Cerebellar cortex (tissue), 1 donor: ENCODE data around the gene KLHDC4.
A peak's percentile ranks its signal among the peaks of the same experiment; 100 is the strongest.
"Not testable (repeated sequence)": the region's sequence is repeated elsewhere in the genome, so short reads cannot be mapped to it uniquely, and the experiment has no call there.

Experiments used
- DNase-seq: peaks from one replicate; pipeline ENCODE4 v3.0.0-alpha.2; 2015; ENCODE audit warnings: low spot score

Gene KLHDC4

DNA sequence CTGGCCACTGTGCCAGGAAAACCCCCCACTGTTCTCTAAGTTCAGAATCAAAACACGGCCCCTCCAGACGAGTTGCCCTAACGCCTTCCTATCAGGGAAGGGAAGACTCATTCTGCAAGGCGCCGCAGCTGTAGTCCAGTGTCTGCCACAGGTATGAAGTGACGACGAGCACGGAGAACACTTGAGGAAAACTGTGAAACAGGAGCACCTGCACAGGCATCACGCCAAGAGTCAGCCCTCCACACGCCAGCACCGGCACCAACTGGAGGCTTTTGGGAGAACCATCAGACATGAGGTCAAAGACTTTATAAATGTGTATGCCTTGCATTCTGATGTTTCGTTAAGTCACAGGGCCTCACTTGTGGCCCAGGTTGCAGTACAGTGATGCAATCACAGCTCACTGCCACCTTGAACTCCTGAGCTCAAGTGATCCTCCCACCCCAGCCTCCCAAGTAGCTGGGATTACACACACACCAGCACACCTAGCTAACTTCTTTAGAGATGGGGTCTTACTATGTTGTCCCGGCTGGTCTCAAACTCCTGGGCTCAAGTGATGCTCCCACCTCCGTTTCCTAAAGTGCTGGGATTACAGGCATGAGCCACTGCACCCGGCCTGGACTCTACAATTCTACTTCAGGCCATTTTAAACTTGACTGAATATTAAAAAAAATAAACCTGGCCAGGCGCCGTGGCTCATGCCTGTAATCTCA, 22.9 kb downstream of the KLHDC4 start:
- DNase-seq: no peak

DNA sequence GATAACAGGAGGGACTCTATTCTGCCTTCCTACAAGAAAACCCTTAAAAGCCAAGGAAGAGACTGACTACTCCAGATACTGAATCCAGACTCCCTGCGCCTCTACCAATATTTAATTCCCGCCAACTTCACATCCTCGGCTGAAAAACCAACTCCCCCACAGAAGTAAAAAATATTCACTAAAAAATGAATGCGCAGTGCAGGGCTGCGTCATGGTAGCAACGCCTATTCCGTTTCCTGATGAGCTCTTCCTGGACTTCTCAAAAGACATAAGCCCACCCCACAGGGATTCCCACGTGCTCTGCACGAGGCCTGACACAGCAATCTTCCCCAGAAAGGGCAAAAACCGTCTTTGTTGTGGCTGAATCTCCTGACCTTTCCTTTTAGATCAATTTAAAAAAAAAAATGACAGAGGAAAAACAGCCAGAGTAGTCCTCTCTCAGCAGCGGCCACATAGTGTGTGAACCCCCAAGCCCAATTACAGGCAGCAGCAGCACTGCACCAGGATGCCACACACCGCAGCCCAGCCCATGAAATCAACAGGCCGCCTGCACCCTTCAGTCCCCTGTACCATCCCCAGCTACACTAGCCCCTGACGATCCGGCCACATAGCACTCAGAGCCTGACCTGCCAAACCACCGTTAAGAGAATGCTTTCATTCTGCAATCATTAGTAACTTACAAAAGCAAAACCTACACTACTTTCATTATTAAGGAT, 23.9 kb downstream of the KLHDC4 start:
- no peak for DNase-seq

DNA sequence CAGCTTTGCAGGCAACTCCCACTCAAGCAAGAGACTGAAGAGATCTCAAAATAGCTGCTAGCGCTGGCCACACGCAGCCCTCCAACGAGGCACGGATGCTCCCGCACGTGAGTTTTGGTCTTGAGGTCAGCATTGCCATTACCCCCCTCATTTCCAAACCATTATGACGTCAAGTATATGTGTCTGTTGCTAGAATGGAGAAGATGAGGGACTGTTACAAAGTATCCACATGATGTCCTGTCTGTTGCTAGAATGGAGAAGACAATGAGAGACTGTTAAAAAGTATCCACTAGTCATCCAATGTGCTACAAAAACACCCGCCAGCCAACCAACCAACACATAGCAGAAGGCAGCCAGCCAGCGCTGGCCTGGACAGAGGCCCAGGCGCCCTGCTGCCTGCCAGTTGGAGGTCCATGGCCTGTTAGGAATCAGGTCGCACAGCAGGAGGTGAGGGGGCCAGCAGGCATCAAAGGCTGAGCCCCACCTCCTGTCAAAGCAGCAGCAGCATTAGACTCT, 24.8 kb downstream of the KLHDC4 start:
- DNase-seq: no peak

DNA sequence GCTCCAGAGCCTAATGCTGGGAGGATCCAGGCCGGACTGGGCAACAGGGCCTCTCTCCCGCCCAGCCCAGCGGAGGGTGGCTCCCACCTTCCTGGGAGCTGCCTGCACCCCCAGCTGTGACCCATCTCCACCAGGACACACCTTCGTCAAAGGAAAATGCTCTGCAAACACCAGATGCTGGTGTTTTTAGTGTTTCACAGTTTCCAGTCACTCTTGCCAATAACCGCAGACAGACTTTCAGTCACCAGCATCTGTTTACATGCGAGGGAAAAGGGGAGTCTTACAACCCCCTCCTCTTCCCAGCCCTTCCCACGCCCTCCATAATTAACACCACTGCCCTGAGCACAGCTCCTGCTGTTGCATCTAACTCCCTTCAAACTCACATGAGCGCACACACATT, 25.3 kb downstream of the KLHDC4 start:
- DNase-seq: no peak

DNA sequence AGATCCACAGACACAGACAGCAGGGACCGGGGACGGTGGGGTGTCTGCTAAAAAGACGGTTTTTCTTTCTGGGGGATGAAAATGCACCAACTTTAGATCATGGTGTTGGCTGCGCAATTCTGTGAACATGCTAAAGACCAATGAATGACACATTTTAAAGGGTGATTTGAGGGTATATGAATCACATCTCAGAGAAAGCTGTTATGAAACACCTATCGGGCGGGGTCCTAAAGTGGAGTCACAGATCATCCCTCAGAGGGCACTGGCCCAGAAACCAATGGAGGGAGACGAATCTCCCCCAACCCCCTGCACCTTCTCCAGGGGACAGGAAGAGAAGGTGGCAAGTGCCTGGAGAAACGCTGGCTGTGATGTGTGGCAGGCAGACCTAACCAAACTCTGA, 26.0 kb downstream of the KLHDC4 start:
- DNase-seq: no peak

DNA sequence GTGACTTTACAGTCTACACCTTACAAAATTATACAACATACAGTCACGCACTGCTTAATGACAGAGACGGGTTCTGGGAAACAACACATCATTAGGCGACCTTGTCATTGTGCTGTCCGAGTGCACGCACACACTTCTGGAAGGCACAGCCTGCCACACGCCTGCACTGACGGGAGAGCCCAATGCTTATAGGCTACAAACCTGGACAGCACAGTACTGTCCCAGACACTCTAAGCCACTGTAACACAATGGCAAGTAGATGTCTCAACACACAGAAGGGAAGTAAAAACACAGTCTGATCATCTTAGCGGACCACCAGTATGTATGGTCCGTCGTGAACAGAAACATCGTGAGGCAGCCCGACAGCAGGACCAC, 29.8 kb downstream of the KLHDC4 start:
- DNase-seq: no peak

DNA sequence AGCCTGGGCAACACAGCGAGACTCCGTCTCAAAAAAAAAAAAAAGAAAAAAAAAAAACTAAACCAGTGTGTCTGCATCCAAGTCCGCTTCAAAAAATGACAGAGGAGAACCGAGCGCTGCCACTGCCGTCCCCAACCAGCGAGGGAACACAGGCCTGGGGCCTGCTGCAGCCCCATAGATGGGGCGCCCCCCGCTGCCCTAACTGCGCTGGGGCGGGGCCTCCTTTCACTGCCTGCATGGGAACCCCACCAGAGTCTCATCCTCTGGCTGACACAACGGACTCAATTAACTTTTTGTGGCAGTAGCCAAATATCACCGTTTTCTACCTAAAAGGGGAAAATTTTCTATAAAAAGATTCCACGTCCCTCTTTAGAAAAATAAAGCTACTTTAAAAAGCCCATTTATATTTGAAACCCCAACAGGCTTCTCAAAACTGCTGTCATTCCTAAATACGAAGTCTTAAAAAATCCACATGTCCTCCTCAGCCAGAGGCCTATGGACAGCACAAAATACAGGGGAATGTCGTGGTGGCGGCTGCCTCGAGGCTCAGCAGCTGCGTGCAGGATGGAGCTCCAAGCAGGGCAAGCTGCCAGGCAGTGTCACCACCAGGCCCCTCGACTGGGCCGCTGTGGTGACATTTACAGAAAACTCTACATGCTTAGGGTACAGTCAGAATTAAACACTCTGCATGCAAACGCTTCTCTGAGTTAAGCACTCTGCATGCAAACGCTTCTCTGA, 30.3 kb downstream of the KLHDC4 start:
- no peak for DNase-seq

DNA sequence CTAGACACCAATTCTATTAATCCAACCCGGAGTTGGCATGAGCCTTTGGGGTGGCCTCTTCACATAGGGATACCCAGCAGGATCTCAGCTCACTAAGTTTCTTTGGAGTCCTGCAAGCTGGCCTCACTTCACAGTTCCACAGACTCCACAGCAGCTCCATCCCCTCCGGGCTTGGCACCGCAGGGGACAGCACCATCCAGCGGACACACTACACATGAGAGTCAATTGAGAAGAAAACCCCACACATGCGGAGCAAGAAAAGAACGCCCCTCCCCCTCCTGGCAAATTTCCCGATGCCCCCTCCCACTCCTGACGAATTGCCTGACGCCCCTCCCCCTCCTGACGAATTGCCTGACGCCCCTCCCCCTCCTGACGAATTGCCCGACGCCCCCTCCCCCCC, 31.1 kb downstream of the KLHDC4 start:
- no peak for DNase-seq

DNA sequence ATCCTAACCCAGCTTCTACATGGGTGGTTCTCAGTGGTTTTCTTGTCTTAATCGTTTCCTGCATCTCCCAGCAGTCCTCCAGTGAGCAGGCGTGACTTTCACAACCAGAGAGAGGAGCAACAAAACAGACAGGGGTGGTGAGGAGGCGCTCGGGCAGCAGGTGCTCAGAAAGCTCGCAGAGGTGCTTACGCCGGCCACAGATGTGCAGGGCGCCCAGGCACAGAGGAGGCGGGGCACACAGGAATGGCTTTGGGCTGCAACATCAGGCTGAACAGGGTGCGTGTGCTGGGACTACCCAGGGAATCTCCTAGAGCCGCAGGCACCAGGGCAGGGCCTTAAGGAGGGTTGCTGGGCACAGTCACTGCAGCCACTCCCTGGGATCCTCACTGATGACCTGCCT, 32.6 kb downstream of the KLHDC4 start:
- DNase-seq: no peak

DNA sequence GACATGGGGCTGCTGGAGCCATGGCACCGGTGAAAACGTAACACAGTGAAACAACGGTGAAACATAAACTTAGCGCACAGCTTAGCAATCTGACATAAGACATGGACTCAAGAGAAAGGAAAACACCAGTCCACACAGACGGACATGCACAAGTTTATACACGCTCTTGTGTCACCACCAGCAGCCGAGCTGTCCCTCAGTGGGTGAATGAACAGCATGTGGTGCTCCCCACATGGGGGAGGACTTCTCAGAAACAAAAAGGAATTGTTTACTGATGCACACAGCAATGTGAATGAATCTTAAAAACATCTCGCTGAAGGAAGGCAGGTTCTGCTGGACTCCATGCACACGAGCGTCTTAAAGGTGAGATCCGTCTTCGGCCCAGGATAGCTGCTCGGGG, 34.2 kb downstream of the KLHDC4 start:
- no peak for DNase-seq

DNA sequence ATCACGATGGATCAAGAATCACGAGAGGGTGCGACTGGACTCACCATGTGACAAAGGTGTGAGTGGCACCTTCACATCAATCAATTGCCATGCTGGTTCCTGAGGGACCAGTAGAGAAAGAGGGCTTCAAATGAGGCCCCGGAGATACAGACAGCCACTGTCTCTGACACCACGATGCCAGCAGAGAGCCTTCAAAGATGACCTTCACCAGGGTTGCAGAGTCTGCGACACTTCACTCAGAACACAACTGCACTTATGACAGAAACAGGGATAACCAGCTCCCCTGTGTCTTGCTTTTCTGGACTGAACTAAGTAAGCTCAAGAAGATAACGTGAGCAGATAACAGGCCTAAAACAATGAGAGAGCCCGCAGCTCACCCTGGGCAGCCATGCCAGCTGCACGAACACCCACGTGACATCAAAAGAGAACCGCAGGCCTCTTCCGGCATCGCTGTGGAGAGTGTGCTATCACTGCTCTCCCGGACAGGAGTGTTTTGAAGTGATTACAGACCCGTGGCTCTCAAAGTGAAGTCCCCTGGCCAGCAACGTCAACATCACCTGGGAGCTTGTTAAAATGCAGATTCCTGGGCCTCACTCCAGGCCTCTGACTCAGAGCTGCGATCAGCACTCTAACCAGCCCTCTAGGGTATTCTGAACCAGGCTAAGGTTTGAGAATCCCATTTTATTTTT, 36.4 kb downstream of the KLHDC4 start:
- no peak for DNase-seq

DNA sequence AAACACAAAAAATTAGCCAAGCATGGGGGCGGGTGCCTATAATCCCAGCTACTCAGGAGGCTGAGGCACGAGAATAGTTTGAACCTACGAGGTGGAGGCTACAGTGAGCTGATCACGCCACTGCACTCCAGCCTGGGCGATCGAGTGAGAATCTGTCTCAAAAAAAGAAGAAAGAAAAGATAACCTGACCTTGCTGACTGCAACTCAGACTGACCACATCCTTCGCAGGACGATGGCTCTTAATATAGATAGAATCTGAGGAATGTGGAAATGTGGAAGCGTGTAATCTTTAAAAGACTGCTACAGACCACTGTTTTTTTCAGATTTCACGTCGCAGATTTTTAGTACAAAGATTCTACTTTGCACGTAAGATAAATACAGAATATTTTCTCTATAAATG, 37.8 kb downstream of the KLHDC4 start:
- DNase-seq: no peak

DNA sequence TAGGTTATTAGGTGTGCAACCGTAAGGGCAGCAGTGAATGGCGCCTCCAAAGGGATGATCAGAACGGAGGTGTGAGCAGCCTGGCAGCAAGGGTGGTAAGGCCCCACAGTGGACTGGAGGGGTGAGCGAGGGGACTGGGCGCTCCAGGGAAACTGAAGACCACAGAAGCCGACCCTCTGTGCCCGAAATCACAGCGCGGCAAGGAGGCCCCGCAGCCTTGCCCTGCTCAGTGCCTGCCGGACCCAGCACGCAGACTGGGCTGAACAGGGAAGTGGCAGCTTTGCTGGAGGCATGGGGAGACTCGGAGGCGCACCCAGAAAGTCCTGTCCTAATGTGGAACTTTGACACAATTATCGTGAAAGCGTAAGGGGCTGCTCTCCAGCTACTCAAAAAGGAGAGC, 38.4 kb downstream of the KLHDC4 start:
- no peak for DNase-seq

DNA sequence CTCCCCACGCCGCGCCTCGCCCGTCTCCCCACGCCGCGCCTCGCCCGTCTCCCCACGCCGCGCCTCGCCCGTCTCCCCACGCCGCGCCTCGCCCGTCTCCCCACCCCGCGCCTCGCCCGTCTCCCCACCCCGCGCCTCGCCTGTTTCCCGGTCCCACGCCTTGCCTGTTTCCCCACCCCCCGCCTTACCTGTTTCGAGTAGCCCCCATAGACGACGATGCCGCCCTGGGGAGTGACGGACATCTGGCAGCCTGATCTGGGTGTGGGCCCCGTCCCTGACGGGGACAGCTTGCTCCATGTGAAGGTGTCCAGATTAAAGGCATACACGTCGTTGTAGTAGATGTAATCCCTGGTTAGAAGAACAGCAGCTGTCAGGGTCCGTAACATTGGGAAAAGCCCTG, 39.2 kb downstream of the KLHDC4 start:
- not testable (repeated sequence) for DNase-seq

DNA sequence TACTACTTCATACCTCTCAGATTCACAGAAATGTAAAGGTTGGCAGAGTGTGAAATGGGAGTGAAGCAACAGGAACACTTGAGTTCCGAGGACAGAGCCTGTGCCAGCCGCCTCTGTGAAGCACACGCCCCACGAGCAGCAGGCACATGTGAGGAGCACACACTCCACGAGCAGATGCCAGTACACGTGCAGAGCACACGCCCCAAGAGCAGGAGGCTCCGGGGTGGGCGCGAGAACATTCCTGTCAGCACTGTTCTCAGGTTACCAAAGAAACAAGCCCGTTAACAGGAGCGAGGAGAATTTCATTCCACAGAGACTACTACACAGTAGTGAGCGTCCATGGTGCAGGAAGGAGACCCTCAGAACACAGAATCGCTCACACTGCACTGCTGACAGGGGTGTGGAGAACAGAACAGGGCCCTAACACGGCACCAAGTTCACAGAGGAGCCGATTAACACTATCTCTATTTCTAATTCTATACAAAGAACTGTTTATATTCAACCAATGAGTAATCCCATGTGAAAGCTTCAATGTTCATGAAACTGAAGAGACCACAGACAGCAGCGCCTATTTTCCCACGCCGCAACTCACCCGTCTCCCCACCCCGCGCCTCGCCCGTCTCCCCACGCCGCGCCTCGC, 40.1 kb downstream of the KLHDC4 start:
- no peak for DNase-seq

DNA sequence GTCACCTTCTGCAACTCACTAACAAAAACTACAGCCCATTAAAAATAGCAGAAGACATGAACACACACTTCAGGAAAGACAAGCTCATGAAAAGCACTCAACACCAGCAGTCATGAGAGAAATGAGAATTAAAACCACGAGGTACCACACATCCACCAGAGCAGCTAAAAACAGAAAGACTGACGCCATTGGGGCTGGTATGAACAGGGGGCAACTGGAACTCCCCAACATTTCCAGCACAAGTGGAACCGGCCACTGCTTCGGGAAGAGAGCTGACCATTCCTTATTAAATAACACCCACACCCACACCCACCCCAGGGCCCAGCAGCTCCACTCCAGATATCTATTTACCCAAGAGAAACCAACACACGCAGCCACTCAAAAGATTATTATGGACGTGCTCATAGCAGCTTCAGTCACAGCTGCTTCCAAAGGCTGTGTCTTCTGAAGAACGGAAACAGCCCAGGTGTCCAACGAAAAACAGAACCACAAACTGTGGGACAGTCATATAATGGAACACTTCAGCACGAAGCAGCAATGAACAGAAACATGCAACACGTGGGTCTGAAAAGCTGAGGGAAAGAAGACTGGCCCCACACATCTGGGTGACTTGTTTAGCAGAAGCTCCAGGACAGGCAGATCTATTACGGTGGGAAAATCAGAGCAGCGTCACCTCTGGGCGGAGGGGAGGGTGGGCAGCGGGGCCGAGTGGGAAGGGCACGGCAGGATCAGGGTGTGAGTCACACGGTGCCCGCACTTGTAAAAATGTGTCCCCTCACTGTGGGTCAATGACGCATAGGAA, 41.1 kb downstream of the KLHDC4 start:
- DNase-seq: no peak

DNA sequence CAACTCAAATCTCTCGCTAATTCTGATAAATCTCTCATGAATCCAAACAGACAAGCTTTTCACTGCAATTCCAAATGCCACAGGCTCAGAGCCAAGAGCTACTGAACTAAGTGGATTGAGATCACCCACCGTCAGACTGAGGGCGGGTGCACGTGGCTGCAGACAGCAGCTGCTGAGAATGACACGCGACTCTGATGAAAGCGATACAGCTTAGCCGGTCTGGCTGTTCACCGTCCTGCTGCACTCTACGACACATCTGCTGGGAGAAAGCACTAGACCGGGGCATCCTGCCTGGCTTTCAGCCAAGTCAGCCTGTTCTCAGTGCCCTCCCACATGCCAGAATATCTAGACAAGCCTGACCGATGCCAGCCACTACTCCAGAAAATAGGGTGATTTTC, 42.6 kb downstream of the KLHDC4 start:
- DNase-seq: peak; percentile 67

DNA sequence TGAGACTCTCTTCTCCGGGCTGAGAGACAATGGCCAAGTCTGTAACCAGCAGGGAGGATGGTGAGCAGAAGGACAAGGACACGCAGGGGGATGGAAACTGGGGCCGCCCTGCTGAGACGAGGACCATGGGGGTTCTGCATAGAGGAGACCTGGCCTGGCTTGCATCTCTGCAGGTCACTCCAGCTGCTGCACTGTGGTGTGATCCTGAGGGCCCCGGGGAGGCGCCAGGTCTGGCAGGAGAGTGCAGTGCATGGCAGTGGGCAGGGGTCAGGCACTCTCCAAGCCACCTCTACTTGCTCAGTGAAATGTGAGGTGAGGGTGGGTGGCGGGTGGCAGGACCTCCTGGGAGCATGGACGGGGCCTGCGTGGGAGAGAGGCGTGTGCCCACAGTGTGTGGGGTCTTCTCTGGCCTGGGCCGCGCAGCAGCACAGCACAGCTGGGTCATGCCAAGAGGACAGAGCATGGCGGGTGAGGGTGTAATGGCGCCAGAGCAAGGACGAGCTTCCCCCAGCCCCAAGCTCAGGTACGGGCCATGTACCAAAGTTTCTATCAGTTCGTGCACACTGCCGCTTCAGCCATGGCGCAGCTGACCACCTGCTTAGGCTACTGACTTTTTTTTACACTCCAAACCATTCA, 43.1 kb downstream of the KLHDC4 start:
- no peak for DNase-seq

DNA sequence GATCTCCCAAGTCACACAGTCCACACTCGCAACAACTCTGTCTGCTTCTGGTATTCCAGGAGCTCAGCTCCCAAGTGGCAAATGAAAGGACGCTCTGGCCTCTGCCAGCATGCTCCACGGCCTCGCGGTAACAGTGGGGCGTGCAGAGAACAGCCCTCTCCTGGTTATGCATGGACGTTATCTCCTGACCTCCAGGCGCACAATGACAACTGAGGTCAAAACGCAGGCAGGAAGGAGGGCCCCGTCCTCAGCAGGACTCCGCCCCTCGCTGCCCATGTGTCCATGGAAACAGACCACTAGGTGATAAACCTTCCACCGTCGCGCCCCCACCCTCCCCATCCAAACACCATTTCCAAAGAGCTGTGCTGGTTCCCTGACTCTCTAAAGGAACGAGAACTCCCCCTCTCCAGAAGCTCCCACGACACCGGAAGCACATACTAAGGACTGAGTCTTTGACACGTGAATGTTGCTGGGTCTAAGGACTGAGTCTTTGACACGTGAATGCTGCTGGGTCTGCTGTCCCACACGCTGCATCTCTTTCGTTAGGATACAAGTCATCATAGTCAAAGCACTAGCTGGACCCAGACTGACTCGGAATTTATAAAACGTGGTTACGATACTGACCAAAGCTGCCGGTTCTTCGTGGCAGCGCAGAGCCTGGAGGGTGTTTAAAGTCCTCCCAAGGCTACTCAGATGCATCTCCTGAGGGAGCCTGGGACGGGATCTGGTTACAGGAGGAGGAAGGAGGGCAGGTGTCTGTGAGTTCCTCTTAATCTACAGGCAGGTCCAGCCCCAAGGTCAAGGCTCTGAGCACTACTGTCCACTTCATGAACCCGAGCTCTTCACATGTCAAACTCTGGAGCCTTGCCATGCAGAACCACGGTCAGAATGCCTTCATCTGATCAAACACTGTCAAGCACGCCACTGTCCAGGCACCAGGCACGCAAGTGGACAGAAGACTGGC, 43.9 kb downstream of the KLHDC4 start:
- DNase-seq: no peak
